NCI-H146 treated with DMSO at 0.1 percent for 48 hours (cell line): ENCODE results near the gene IQGAP1.
A peak's percentile ranks its signal among the peaks of the same experiment; 100 is the strongest.
"Not testable (repeated sequence)": the region's sequence is repeated elsewhere in the genome, so short reads cannot be mapped to it uniquely, and the experiment has no call there.

Source experiments
- DNase-seq: peaks from one replicate; lab custom pipeline; 2025; ENCODE audit not compliant: unreplicated experiment; lab: John Stamatoyannopoulos, UW

Gene IQGAP1

GRCh38 chr15:90387534-90388461, at the start of gene IQGAP1:
TSS of gene IQGAP1 (plus strand) at chr15:90388242. CDS start at chr15:90388342, 100 bp downstream.
- DNase-seq = peak; percentile 75

GRCh38 chr15:90338532-90338931, 49.5 kb upstream of the IQGAP1 start:
- peak; percentile 82 for DNase-seq

GRCh38 chr15:90340345-90340744, 47.7 kb upstream of the IQGAP1 start:
- peak; percentile 9 for DNase-seq

GRCh38 chr15:90343302-90343790, 44.7 kb upstream of the IQGAP1 start:
- DNase-seq = no peak

GRCh38 chr15:90344662-90345061, 43.4 kb upstream of the IQGAP1 start:
- DNase-seq = no peak

- DNase-seq = no peak
Observed at GRCh38 chr15:90345857-90346256, 42.2 kb upstream of the IQGAP1 start.

- DNase-seq = not testable (repeated sequence)
Observed at GRCh38 chr15:90347431-90348065, 40.5 kb upstream of the IQGAP1 start.

GRCh38 chr15:90348456-90348855, 39.6 kb upstream of the IQGAP1 start:
- no peak for DNase-seq

GRCh38 chr15:90349072-90349471, 39.0 kb upstream of the IQGAP1 start:
- no peak for DNase-seq

- no peak for DNase-seq
Observed at GRCh38 chr15:90349821-90350220, 38.2 kb upstream of the IQGAP1 start.

- no peak for DNase-seq
Observed at GRCh38 chr15:90351479-90352106, 36.4 kb upstream of the IQGAP1 start.

GRCh38 chr15:90352107-90352893, 35.7 kb upstream of the IQGAP1 start, which contains the start of gene ZNF774:
TSS of gene ZNF774 (plus strand) at chr15:90352284. CDS start at chr15:90354661, 2,377 bp downstream.
- DNase-seq = peak; percentile 77

GRCh38 chr15:90354986-90355385, 33.1 kb upstream of the IQGAP1 start:
- DNase-seq = no peak

GRCh38 chr15:90358124-90359033, 29.7 kb upstream of the IQGAP1 start:
- DNase-seq = no peak

- no peak for DNase-seq
Observed at GRCh38 chr15:90360746-90361145, 27.3 kb upstream of the IQGAP1 start.

GRCh38 chr15:90362936-90363212, 25.2 kb upstream of the IQGAP1 start:
- no peak for DNase-seq

- no peak for DNase-seq
Observed at GRCh38 chr15:90364251-90364650, 23.8 kb upstream of the IQGAP1 start.

GRCh38 chr15:90365414-90366055, 22.5 kb upstream of the IQGAP1 start:
- no peak for DNase-seq

GRCh38 chr15:90367576-90367975, 20.5 kb upstream of the IQGAP1 start:
- no peak for DNase-seq
